Activated T-helper 17 cell treated with anti-CD3 and anti-CD28 coated beads, Interleukin-2, amount 50 U/mL, for 72 hours (primary cell): ENCODE data around the gene NAGLU. TPM values are rescaled to one million over a fixed set of nuclear protein-coding genes. Genes with fewer than 3 reads are reported as not detected.

Experiments used
- ATAC-seq: fragments of 150-1000 bp; cut with Tn5 transposase; replicated peaks from 2 replicates; pipeline ENCODE4 v1.10.0; 2021; ENCODE audit warnings: mild to moderate bottlenecking, moderate library complexity
- H3K27ac Mint-ChIP-seq: one replicate; pipeline ENCODE4 v1.8.0; 2022; ENCODE audit warnings: mixed read lengths
- H3K27me3 Mint-ChIP-seq: one replicate; pipeline ENCODE4 v1.8.0; 2022; ENCODE audit warnings: mixed read lengths
- H3K36me3 Mint-ChIP-seq: one replicate; pipeline ENCODE4 v1.8.0; 2022; ENCODE audit warnings: low read depth, mild to moderate bottlenecking, mixed read lengths
- H3K4me1 Mint-ChIP-seq: one replicate; pipeline ENCODE4 v1.8.0; 2022; ENCODE audit warnings: mixed read lengths
- H3K4me3 Mint-ChIP-seq: one replicate; pipeline ENCODE4 v1.8.0; 2022; ENCODE audit warnings: mild to moderate bottlenecking, mixed read lengths
- H3K9me3 Mint-ChIP-seq: one replicate; pipeline ENCODE4 v1.8.0; 2022; ENCODE audit warnings: mixed read lengths
- total RNA-seq, 2 donors: library from RNA; stranded (reverse); gene quantifications; one replicate each; pipeline ENCODE4 v1.2.3, GENCODE V29; 2022

NAGLU gene
- total RNA-seq: 10 to 100 TPM in 1 of 2 donors, 1 to 10 TPM in 1; 8.4 to 11.0 TPM

DNA sequence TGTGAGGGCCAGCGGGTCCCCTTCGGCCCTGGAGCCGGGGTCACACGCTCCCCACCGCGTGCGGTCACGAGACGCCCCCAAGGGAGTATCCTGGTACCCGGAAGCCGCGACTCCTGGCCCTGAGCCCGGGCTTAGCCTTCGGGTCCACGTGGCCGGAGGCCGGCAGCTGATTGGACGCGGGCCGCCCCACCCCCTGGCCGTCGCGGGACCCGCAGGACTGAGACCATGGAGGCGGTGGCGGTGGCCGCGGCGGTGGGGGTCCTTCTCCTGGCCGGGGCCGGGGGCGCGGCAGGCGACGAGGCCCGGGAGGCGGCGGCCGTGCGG is at the start of gene NAGLU:
Gene NAGLU, plus strand, starts transcription at position 194 of the 324 bp plus-strand sequence. Its CDS starts 32 bp downstream, at position 226.
- Mint-ChIP-seq H3K4me3 (peak within 1 kb of the TSS; percentile 90), H3K9me3 (no peaks in the 10 kb centered on the region), H3K36me3 (no peaks in the 10 kb centered on the region), H3K4me1 (peaks cover 21% of the 10 kb centered on the region), H3K27ac (peak within 1 kb of the TSS; percentile 86), H3K27me3 (no peaks in the 10 kb centered on the region)
- ATAC-seq: peak; percentile 94

DNA sequence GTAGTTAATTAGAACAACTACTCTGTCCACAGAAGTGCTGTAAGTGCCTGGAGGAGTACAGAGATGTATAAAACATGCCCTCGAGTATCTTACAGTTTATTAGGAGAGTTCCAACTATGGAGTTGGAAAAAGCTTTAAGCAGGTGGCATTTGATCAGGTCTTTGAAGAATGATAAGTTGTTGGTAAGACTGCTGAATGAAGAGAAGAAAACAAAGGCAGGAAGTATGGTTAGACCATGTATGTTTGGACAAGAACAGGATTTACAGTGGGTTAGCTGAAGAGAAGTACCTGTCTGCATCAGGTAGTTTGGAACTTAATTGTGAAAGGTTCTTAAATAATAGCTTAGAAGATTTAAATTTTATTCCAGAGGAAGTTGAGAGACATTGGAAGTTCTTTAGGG is 48.0 kb upstream of the NAGLU start:
- peaks cover 19% of the 10 kb centered on the region for H3K4me1 Mint-ChIP-seq
- H3K27me3 Mint-ChIP-seq: no peaks in the 10 kb centered on the region
- H3K4me3 Mint-ChIP-seq: no peak overlapping the region

DNA sequence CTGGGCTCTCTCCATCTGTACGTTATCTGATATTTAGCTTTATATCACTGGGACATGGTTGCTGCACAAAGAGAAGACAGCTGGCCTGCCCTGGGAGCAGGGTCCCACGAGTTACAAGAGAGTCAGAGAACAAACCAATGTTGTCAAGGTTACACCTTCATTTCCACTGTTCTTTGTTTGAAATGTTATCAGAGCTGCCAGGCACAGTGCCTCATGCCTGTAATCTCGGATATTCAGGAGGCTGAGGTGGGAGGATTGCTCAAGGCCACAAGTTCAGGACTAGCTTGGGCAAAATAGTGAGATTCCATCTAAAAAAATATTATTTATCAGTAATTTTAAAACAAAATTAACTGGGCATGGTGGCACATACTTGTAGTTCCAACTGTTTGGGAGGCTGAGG is 42.7 kb upstream of the NAGLU start:
- Mint-ChIP-seq H3K27me3 (no peaks in the 10 kb centered on the region), H3K9me3 (no peaks in the 10 kb centered on the region), H3K36me3 (peaks cover 77% of the 10 kb centered on the region), H3K27ac (no peak overlapping the region), H3K4me1 (peaks cover 9% of the 10 kb centered on the region), H3K4me3 (no peak overlapping the region)
- ATAC-seq: no peak

More for the DNA sequence above, 48.0 kb upstream of the NAGLU start:
- peaks cover 65% of the 10 kb centered on the region for H3K36me3 Mint-ChIP-seq
- no peaks in the 10 kb centered on the region for H3K9me3 Mint-ChIP-seq
- ATAC-seq: no peak
- no peak overlapping the region for H3K27ac Mint-ChIP-seq

DNA sequence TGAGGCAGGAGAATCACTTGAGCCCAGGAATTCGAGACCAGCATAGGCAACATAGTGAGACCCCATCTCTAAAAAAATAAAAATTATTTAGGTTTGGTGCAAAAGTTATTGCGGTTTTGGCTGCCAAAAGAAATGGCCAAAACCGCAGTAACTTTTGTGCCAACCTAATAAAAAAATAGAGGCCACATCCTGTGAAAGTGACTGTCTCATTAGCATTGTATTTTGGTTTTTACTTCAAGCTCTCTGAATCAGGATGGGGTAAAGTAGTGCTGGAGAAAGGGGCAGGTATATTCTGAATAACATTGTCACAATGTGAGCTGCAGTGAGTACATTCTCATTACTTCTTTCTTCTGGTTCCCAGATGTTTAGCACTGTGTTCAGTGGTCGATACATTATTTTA is 41.4 kb upstream of the NAGLU start:
- Mint-ChIP-seq H3K36me3 (peaks cover 74% of the 10 kb centered on the region), H3K4me3 (no peak overlapping the region), H3K27me3 (no peaks in the 10 kb centered on the region), H3K27ac (no peak overlapping the region), H3K9me3 (no peaks in the 10 kb centered on the region), H3K4me1 (peaks cover 3% of the 10 kb centered on the region)
- no peak for ATAC-seq

DNA sequence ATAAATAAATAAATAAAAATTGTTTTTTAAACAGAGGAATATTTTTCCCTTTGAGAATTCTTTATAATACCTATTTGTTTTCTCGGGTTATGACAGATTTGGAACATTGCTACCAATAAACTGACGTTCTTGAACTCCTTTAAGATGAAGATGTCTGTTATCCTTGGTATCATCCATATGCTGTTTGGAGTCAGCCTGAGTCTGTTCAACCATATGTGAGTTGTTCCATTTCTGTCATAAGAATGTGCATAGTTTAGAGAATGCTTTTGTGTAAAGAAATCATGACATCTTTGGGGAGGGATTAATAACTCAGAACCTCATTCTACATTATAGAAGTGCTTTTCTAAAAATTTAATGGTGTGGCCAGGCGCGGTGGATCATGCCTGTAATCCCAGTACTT is 37.2 kb upstream of the NAGLU start:
- Mint-ChIP-seq H3K27me3 (no peaks in the 10 kb centered on the region), H3K36me3 (peaks cover 80% of the 10 kb centered on the region), H3K4me3 (no peak overlapping the region), H3K4me1 (no peaks in the 10 kb centered on the region), H3K9me3 (no peaks in the 10 kb centered on the region), H3K27ac (no peak overlapping the region)
- ATAC-seq: no peak

DNA sequence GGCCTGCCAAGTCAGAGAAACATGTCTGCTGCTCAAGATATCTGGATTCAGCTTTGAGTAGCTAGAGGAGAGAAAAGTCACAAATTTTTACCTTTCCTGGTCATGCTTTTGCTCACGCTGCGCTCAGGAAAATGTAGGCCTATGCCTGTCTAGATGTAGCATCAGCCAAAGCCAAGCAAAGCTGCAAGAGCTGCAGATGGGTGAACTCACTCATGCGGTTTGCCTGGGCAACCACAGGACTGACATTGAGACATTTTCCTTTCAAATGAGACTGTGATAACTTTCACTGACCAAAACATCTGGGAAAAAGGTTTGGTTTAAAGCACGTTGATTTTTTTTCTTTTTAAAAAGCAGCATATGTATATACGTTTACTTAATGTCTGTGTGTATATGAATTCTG is 34.0 kb upstream of the NAGLU start:
- H3K9me3 Mint-ChIP-seq: no peaks in the 10 kb centered on the region
- no peak for ATAC-seq
- H3K27ac Mint-ChIP-seq: no peak overlapping the region
- peaks cover 54% of the 10 kb centered on the region for H3K36me3 Mint-ChIP-seq
- H3K4me1 Mint-ChIP-seq: no peaks in the 10 kb centered on the region
- no peaks in the 10 kb centered on the region for H3K27me3 Mint-ChIP-seq
- H3K4me3 Mint-ChIP-seq: no peak overlapping the region

DNA sequence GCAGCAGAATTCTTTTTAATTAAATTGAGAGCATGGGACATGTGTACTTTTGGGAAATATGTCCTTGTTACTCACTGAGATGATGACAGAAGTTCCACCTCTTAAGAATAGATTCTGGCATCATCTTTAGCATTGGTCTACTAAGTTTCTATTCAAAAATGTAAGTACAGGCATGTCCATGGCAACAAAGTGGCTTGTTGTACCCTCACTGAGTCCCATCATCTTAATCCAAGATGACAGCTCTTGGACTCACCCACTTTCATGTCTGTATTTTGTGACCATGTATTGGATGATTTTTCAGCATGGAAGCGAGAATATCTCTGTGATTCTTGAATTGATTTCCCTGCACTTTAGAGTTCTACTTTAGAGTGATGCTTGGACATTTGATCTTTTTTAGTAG is 33.1 kb upstream of the NAGLU start:
- no peaks in the 10 kb centered on the region for H3K9me3 Mint-ChIP-seq
- no peak overlapping the region for H3K27ac Mint-ChIP-seq
- H3K4me1 Mint-ChIP-seq: no peaks in the 10 kb centered on the region
- no peak overlapping the region for H3K4me3 Mint-ChIP-seq
- no peak for ATAC-seq
- H3K36me3 Mint-ChIP-seq: peaks cover 55% of the 10 kb centered on the region
- H3K27me3 Mint-ChIP-seq: no peaks in the 10 kb centered on the region

DNA sequence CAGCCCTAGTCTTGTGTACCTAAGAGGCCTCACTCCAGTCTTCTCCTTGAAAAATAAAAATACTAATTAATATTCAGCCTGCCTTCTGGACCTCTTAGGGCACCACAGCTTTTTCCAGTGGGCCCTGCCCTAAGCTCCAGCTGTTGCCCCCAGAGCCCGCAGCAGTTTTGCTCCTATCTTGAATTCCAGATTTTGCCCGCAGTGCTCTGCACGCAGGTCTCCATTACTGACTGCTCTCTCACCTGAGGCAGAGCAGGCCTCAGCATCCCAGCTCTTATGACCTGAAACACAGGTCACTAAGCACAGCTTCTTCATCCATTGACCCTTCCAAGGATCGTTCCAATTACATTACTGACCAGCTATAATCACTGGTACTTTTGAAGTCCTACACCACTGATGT is 28.4 kb upstream of the NAGLU start:
- peaks cover 42% of the 10 kb centered on the region for H3K36me3 Mint-ChIP-seq
- H3K4me3 Mint-ChIP-seq: no peak overlapping the region
- no peak for ATAC-seq
- H3K4me1 Mint-ChIP-seq: peaks cover 6% of the 10 kb centered on the region
- H3K27me3 Mint-ChIP-seq: no peaks in the 10 kb centered on the region
- H3K27ac Mint-ChIP-seq: no peak overlapping the region
- H3K9me3 Mint-ChIP-seq: no peaks in the 10 kb centered on the region

DNA sequence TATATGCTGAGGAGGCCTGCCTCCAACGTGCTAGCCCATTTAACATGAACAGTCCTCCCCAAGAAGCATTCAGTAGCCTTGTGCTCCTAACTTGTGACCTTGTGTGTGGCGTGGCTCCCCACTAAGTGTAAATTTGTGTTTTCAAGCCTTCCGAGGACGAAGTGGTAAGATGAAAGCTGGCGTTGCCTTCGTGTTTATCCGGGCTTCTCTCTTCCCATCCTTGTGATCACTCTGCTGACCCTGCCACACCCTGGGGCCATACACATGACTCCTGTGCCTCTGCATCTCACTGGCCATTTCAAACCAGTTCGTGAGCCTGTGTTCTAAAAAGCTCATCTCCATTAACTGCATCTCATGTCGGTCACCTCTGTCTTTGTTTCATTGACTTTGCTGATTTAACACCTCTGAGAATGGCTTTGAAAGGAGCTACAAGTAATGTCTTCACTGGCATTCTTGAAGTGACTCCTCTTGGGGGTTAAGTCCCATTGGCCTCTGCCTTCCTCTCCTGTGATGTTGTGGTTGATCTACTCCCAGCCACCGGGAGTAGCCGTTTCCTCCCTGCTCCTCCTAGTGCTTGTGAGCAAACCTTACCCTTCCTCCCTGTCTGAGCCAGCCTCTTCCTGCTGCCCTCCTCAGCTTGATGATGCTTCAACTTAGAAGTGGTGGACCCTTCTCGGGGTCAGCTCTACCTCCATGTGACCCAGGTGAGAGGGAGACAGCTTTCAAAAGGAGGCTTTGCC is 27.4 kb upstream of the NAGLU start:
- no peak for ATAC-seq
- Mint-ChIP-seq H3K4me3 (no peak overlapping the region), H3K27ac (no peak overlapping the region), H3K9me3 (no peaks in the 10 kb centered on the region), H3K27me3 (no peaks in the 10 kb centered on the region), H3K36me3 (peaks cover 33% of the 10 kb centered on the region), H3K4me1 (peaks cover 6% of the 10 kb centered on the region)

DNA sequence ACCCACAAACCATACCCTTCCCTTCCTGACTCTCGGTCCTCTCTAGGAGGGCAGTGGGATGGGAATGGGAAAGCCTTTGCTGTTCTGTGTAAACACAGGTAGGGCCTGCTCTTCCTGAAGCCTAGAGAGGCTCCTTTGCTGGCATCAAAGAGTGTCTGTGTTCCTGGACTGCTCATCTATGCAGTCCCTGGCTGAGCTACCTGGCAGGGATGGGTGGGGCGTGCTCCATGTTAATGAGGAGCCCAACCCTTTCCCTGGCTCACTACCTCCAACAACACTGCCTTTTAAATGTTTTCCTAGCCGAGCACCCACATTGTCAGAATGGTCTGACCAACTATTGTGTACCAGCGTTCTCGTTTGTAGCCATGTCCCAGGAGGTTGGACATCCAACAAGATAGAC is 26.6 kb upstream of the NAGLU start:
- Mint-ChIP-seq H3K4me3 (no peak overlapping the region), H3K4me1 (peaks cover 6% of the 10 kb centered on the region), H3K36me3 (peaks cover 25% of the 10 kb centered on the region), H3K9me3 (no peaks in the 10 kb centered on the region), H3K27ac (no peak overlapping the region), H3K27me3 (no peaks in the 10 kb centered on the region)
- ATAC-seq: no peak

DNA sequence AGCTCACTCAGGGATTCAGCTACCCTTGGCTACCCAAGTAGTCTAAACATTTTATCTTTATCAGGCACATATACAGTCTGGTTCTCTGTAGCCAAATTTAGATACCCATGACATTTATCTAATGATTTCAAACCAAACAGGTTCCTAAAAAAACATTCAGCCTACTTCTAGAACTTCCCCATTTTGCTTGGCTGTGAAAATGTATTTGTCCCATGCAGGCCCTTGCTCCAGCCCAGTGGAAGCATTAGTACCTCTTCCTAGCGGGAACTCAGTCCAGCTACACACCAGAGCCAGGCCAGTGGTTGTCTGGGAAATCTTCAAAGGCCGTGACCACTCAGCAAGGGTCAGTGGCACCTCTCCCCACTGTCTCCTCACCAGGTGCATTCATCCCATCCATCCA is 26.2 kb upstream of the NAGLU start:
- H3K27me3 Mint-ChIP-seq: no peaks in the 10 kb centered on the region

DNA sequence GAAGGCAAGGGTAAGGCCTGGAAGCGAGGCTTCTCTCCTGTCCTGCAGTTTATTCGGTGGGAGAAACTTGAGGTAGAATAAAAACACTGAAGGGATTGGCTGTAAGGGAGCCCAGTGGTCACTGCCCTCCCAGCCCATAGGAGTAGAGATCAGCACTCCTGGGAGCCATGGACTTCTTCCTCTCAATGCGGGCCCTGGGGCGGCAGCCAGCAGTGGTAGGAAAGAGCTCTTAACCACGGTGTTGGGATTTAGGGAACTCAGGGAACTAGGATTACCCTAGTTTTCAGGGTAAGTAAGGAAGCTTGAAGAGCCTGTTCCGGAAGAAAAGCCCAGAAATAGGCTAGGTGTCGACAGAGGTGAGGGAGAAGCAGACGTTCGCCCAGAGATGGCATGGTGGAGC is 23.8 kb upstream of the NAGLU start:
- Mint-ChIP-seq H3K4me1 (peaks cover 6% of the 10 kb centered on the region), H3K9me3 (no peaks in the 10 kb centered on the region), H3K27me3 (no peaks in the 10 kb centered on the region), H3K36me3 (peaks cover 23% of the 10 kb centered on the region), H3K27ac (peak overlapping the region; percentile 48), H3K4me3 (no peak overlapping the region)
- no peak for ATAC-seq

More for the DNA sequence above, 26.2 kb upstream of the NAGLU start:
- H3K27ac Mint-ChIP-seq: no peak overlapping the region
- H3K4me1 Mint-ChIP-seq: peaks cover 6% of the 10 kb centered on the region
- no peaks in the 10 kb centered on the region for H3K9me3 Mint-ChIP-seq
- H3K36me3 Mint-ChIP-seq: peaks cover 24% of the 10 kb centered on the region
- no peak overlapping the region for H3K4me3 Mint-ChIP-seq
- no peak for ATAC-seq

DNA sequence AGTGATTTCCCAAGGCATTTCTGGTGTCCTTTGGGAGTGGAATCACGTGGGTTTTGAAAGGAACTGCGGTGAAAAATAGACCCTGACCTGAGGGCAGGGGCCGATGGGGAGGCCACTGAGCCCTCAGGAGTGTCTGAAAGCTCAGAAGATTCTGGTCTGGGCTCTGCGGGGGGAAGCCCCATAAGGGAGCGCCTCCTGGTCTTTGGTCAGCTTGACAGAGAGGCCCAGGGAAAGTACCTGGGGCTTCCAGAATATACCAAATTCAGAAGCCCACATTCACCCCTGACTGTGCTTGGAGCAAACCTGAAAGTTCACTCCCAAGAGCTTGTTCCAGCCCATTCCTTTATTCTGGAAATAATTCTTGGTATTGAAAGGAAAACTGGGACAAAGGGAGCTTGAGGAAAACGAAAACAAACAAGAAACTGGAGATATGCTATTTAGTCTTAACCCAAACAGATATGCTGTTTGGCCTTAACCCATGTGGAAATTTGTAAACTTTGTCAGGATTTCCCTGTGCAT is 23.2 kb upstream of the NAGLU start:
- Mint-ChIP-seq H3K9me3 (no peaks in the 10 kb centered on the region), H3K4me1 (peaks cover 6% of the 10 kb centered on the region), H3K27ac (no peak overlapping the region), H3K36me3 (peaks cover 17% of the 10 kb centered on the region), H3K27me3 (no peaks in the 10 kb centered on the region), H3K4me3 (no peak overlapping the region)
- ATAC-seq: peak; percentile 52

DNA sequence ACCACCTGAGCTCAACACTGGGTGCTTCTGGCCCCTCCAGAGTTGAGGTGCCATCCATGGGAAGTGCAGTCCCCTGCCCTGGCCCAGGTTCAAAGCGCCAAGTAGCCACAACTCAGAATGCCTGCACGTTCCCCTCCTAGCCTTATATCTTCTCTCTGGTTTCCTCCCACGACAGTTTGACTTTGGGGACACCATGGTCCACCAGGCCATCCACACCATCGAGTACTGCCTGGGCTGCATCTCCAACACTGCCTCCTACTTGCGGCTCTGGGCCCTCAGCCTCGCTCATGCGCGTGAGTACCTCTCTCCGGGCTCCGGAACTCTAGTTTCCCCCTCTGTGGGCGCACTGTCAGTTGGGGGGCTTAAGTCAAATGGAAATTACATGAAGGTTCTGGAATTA is 22.4 kb upstream of the NAGLU start:
- Mint-ChIP-seq H3K4me3 (no peak overlapping the region), H3K27ac (no peak overlapping the region), H3K27me3 (no peaks in the 10 kb centered on the region), H3K36me3 (peaks cover 8% of the 10 kb centered on the region), H3K4me1 (peaks cover 6% of the 10 kb centered on the region), H3K9me3 (no peaks in the 10 kb centered on the region)
- ATAC-seq: no peak

DNA sequence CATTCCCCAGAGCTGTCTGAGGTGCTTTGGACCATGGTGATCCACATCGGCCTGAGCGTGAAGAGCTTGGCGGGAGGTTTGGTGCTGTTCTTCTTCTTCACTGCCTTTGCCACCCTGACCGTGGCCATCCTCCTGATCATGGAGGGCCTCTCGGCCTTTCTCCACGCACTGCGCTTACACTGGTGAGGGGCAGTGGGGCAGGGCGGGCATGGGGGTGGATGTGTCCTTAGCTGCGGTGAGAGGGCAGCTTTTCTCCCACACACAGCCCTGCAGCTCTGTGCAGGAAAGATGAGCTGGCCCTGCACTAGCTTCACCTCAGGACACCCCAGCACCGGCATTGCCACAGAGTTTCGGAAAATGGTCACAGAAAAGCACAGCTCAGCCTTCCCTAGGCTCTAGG is 21.8 kb upstream of the NAGLU start:
- Mint-ChIP-seq H3K27ac (no peak overlapping the region), H3K36me3 (peaks cover 2% of the 10 kb centered on the region), H3K4me1 (peaks cover under 1% of the 10 kb centered on the region), H3K9me3 (no peaks in the 10 kb centered on the region), H3K4me3 (no peak overlapping the region), H3K27me3 (no peaks in the 10 kb centered on the region)
- no peak for ATAC-seq
